GM19452 (cell line): ENCODE data around the gene TMEM37.
"Not testable (repeated sequence)": the region's sequence is repeated elsewhere in the genome, so short reads cannot be mapped to it uniquely, and the experiment has no call there.

ENCODE experiments used
- ATAC-seq: cut with Tn5 transposase; IDR thresholded peaks from one replicate; pipeline ENCODE4 v1.9.1; 2021; ENCODE audit not compliant: unreplicated experiment

The TMEM37 gene

GRCh38 chr2:119431155-119431975, at the start of gene TMEM37:
TSS of gene TMEM37 (plus strand) at chr2:119431854. CDS start at chr2:119431904, 50 bp downstream.
- ATAC-seq = peak; percentile 68

GRCh38 chr2:119383410-119384140, 48.1 kb upstream of the TMEM37 start:
- no peak for ATAC-seq

GRCh38 chr2:119384971-119385370, 46.7 kb upstream of the TMEM37 start:
- ATAC-seq = no peak

- no peak for ATAC-seq
Observed at GRCh38 chr2:119385466-119385865, 46.2 kb upstream of the TMEM37 start.

GRCh38 chr2:119387381-119388129, 44.1 kb upstream of the TMEM37 start:
- peak; percentile 73 for ATAC-seq

GRCh38 chr2:119389615-119390306, 41.9 kb upstream of the TMEM37 start:
- no peak for ATAC-seq

- no peak for ATAC-seq
Observed at GRCh38 chr2:119393971-119394748, 37.5 kb upstream of the TMEM37 start.

- ATAC-seq = no peak
Observed at GRCh38 chr2:119397196-119397595, 34.5 kb upstream of the TMEM37 start.

GRCh38 chr2:119402106-119402505, 29.5 kb upstream of the TMEM37 start:
- no peak for ATAC-seq

GRCh38 chr2:119402645-119403560, 28.8 kb upstream of the TMEM37 start:
- ATAC-seq = no peak

- ATAC-seq = not testable (repeated sequence)
Observed at GRCh38 chr2:119403618-119404017, 28.0 kb upstream of the TMEM37 start.

- no peak for ATAC-seq
Observed at GRCh38 chr2:119405151-119405550, 26.5 kb upstream of the TMEM37 start.

GRCh38 chr2:119407430-119408220, 24.0 kb upstream of the TMEM37 start:
- ATAC-seq = no peak

DNA sequence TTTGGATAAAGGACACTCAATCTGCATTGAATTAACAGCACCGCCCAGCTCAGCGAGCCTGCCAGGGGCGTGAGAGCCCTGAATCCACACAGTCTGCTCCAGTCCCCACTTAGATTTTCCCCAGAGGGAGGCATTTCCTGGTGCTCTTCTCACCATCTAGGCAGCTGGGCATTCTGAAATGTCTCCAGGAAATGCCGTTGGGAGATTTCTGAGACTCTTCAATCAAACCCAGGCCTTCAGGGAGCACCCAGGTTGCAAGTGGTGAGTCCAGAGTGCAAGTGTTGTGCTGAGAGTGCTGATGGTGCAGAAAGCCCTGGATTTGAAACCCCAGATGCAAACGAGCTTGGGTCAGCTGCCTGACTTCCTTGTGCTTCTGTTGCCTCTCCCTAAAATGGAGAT, 23.4 kb upstream of the TMEM37 start:
- no peak for ATAC-seq

GRCh38 chr2:119409506-119409905, 22.1 kb upstream of the TMEM37 start:
- no peak for ATAC-seq

GRCh38 chr2:119414894-119415293, 16.8 kb upstream of the TMEM37 start:
- ATAC-seq = no peak

- ATAC-seq = no peak
Observed at GRCh38 chr2:119415630-119416029, 16.0 kb upstream of the TMEM37 start.

- ATAC-seq = no peak
Observed at GRCh38 chr2:119416299-119416923, 15.2 kb upstream of the TMEM37 start.
